ENCODE measurements around the gene RIPK4.

The RIPK4 gene

GRCh38 chr21:41768437-41769042 is 1.7 kb upstream of the RIPK4 start:
- DNase-seq (ENCODE audit: low spot score): no peak

- no peak for DNase-seq (ENCODE audit: low spot score)
Observed at GRCh38 chr21:41767606-41768436, 969 bp upstream of the RIPK4 start.

GRCh38 chr21:41765973-41766882 is 624 bp downstream of the RIPK4 start:
- DNase-seq (ENCODE audit: low spot score): no peak

GRCh38 chr21:41765420-41765821 is 1.4 kb downstream of the RIPK4 start:
- DNase-seq (ENCODE audit: low spot score): no peak

GRCh38 chr21:41764558-41765419 is 2.1 kb downstream of the RIPK4 start:
- DNase-seq (ENCODE audit: low spot score): no peak

GRCh38 chr21:41763996-41764395 is 2.9 kb downstream of the RIPK4 start:
- DNase-seq (ENCODE audit: low spot score): no peak

GRCh38 chr21:41763398-41763931 is 3.4 kb downstream of the RIPK4 start:
- DNase-seq (ENCODE audit: low spot score): no peak

- DNase-seq (ENCODE audit: low spot score): no peak
Observed at GRCh38 chr21:41762753-41763152, 4.1 kb downstream of the RIPK4 start.

- DNase-seq (ENCODE audit: low spot score): no peak
Observed at GRCh38 chr21:41761934-41762635, 4.8 kb downstream of the RIPK4 start.

GRCh38 chr21:41761211-41761933 is 5.5 kb downstream of the RIPK4 start:
- DNase-seq (ENCODE audit: low spot score): no peak

- no peak for DNase-seq (ENCODE audit: low spot score)
Observed at GRCh38 chr21:41760411-41760810, 6.4 kb downstream of the RIPK4 start.

GRCh38 chr21:41759926-41760325 is 6.9 kb downstream of the RIPK4 start:
- no peak for DNase-seq (ENCODE audit: low spot score)

GRCh38 chr21:41759214-41759840 is 7.5 kb downstream of the RIPK4 start:
- DNase-seq (ENCODE audit: low spot score): no peak

GRCh38 chr21:41758550-41758949 is 8.3 kb downstream of the RIPK4 start:
- no peak for DNase-seq (ENCODE audit: low spot score)

GRCh38 chr21:41755934-41756773 is 10.7 kb downstream of the RIPK4 start:
- no peak for DNase-seq (ENCODE audit: low spot score)

- no peak for DNase-seq (ENCODE audit: low spot score)
Observed at GRCh38 chr21:41755258-41755933, 11.5 kb downstream of the RIPK4 start.

- DNase-seq (ENCODE audit: low spot score): no peak
Observed at GRCh38 chr21:41754479-41754891, 12.4 kb downstream of the RIPK4 start.
